ENCODE measurements around the gene OPCML. TPM values are rescaled to one million over a fixed set of nuclear protein-coding genes. Genes with fewer than 3 reads are reported as not detected.

OPCML gene
- total RNA-seq, 1 experiment from 2014 or later = not detected

GRCh38 chr11:133175103-133175502, 357.2 kb downstream of the OPCML start:
- H3K4me2 ChIP-seq = no peak overlapping the region
- H2AFZ ChIP-seq = no peak overlapping the region
- H3K36me3 ChIP-seq (ENCODE audit: low read depth) = no peaks in the 10 kb centered on the region
- H3K27ac ChIP-seq = no peak overlapping the region
- H3F3A ChIP-seq (ENCODE audit: insufficient read depth, low read depth) = no peaks in the 10 kb centered on the region
- no TSS peak for BruUV-seq (replicated peaks)
- TF ChIP-seq CTCF (conservative IDR thresholded peaks at IDR 0.05) (no peak), EZH2 (IDR thresholded peaks at IDR 0.05; ENCODE audit: low read depth) (no peak)
- no peak overlapping the region for H3K4me3 ChIP-seq
- H3K4me1 ChIP-seq (replicated peaks; ENCODE audit: insufficient read depth) = no peaks in the 10 kb centered on the region
- ChIA-PET POLR2A (ENCODE audit: unreplicated experiment) (no interaction called here), CTCF (no interaction called here)
- intact Hi-C loops (cut with micrococcal nuclease; ENCODE audit: unreplicated experiment) = no loop called here
- H3K79me2 ChIP-seq (ENCODE audit: low read depth) = no peaks in the 10 kb centered on the region
- H3K27me3 ChIP-seq (ENCODE audit: insufficient read depth, low read depth) = 0 out of 2 replicates have a peak, but pooled peaks cover 6% of the 10 kb centered on the region
- no peaks in the 10 kb centered on the region for H4K20me1 ChIP-seq (ENCODE audit: insufficient read depth)
- H3K9me2 ChIP-seq (ENCODE audit: insufficient read depth) = no peaks in the 10 kb centered on the region
- DNase-seq = no peak
- no peaks in the 10 kb centered on the region for H3K9me3 ChIP-seq (ENCODE audit: insufficient read depth, low read depth)

DNA sequence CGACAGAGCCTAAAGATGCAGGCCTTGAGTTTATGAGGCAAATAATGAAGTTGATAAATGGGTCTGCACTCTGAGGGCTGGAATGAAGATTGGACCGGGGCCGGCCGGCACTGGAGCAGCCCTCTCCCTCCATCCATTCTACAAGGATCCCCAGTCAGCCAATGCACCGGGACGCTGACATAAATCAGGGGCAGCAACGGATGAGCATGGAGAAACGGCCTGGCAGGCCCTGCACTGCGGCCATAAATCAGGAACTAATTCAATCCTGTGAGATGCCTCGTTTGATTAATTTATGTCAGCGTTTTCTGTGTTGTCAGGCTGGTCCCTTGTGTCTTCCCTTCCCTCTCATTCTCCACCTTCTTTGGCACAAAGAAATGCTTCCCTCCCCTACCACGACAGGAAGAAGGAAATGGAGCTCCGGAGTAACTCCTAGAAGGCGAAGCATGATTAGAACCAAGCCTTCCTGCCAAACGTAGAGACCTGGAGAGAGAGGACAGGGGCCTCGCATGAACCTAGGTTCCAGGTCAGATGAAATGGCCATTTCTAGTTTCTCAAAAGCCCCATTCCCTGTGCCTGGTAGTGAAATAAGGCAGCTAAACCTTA, 358.4 kb downstream of the OPCML start:
- POLR2A ChIA-PET (ENCODE audit: unreplicated experiment) = no interaction called here
- Histone ChIP-seq H3K79me2 (ENCODE audit: low read depth) (no peaks in the 10 kb centered on the region), H3K4me2 (no peak overlapping the region), H3K27me3 (ENCODE audit: insufficient read depth, low read depth) (0 out of 2 replicates have a peak, but pooled peaks cover 4% of the 10 kb centered on the region), H4K20me1 (ENCODE audit: insufficient read depth) (no peaks in the 10 kb centered on the region), H3K36me3 (ENCODE audit: low read depth) (no peaks in the 10 kb centered on the region), H3K4me1 (replicated peaks; ENCODE audit: insufficient read depth) (no peaks in the 10 kb centered on the region), H3K9me2 (ENCODE audit: insufficient read depth) (no peaks in the 10 kb centered on the region), H3K4me3 (no peak overlapping the region), H3F3A (ENCODE audit: insufficient read depth, low read depth) (no peaks in the 10 kb centered on the region), H2AFZ (no peak overlapping the region), H3K27ac (no peak overlapping the region), H3K9me3 (ENCODE audit: insufficient read depth, low read depth) (no peaks in the 10 kb centered on the region)
- CTCF ChIA-PET = no interaction called here
- TF ChIP-seq EZH2 (IDR thresholded peaks at IDR 0.05; ENCODE audit: low read depth) = no peak
- TF ChIP-seq CTCF (conservative IDR thresholded peaks at IDR 0.05) = no peak
- intact Hi-C loops (cut with micrococcal nuclease; ENCODE audit: unreplicated experiment) = no loop called here
- DNase-seq = no peak
- no TSS peak for BruUV-seq (replicated peaks)

DNA sequence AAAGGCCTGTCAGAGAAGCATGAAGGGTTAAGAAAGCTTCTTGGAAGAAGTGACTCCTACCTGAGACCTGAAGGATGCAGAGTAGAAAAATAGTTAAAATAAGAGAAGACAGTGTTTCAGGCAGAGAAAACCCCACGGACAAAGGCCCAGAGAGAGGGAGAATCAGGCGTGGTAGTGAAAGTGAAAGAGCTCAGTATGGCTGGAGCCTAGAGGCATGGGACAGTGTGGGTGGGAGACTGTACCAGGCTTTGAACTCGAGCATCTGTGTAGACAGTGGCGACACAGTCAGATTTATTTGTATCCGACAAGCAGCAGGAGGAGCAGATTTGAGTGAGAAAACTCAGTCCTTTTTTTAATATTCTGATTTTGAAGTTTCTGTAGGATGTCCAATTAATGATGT, 360.0 kb downstream of the OPCML start:
- H3K4me3 ChIP-seq = no peak overlapping the region
- BruUV-seq (replicated peaks) = no TSS peak

More for the DNA sequence above, 360.0 kb downstream of the OPCML start:
- no peaks in the 10 kb centered on the region for H3F3A ChIP-seq (ENCODE audit: insufficient read depth, low read depth)
- ChIA-PET CTCF (no interaction called here), POLR2A (ENCODE audit: unreplicated experiment) (no interaction called here)
- H3K27me3 ChIP-seq (ENCODE audit: insufficient read depth, low read depth) = 0 out of 2 replicates have a peak, but pooled peaks cover 4% of the 10 kb centered on the region
- H3K9me3 ChIP-seq (ENCODE audit: insufficient read depth, low read depth) = no peaks in the 10 kb centered on the region
- no peaks in the 10 kb centered on the region for H3K79me2 ChIP-seq (ENCODE audit: low read depth)
- no peak for DNase-seq
- no peaks in the 10 kb centered on the region for H3K4me1 ChIP-seq (replicated peaks; ENCODE audit: insufficient read depth)
- no peak overlapping the region for H3K4me2 ChIP-seq
- TF ChIP-seq CTCF (conservative IDR thresholded peaks at IDR 0.05) (no peak), EZH2 (IDR thresholded peaks at IDR 0.05; ENCODE audit: low read depth) (no peak)
- intact Hi-C loops (cut with micrococcal nuclease; ENCODE audit: unreplicated experiment) = no loop called here
- H4K20me1 ChIP-seq (ENCODE audit: insufficient read depth) = no peaks in the 10 kb centered on the region
- no peak overlapping the region for H3K27ac ChIP-seq
- no peaks in the 10 kb centered on the region for H3K36me3 ChIP-seq (ENCODE audit: low read depth)
- no peak overlapping the region for H2AFZ ChIP-seq
- H3K9me2 ChIP-seq (ENCODE audit: insufficient read depth) = no peaks in the 10 kb centered on the region

All from PC-9 (cell line).